SK-N-SH (cell line): ENCODE data around the gene FAM177B. TPM values are rescaled to one million over a fixed set of nuclear protein-coding genes. Genes with fewer than 3 reads are reported as not detected.

Experiments
- CTCF ChIA-PET: fragments of 300-600, 350-600 bp; formaldehyde crosslinking; extraction: SDS; loops from one replicate; lab custom pipeline; 2021; lab: Yijun Ruan, JAX
- POLR2A ChIA-PET: fragments of 350-600 bp; sonication (Branson Sonifier 250); formaldehyde crosslinking; extraction: SDS; loops from one replicate; lab custom pipeline; 2020; ENCODE audit warnings: antibody characterized with exemption, inconsistent platforms; lab: Yijun Ruan, JAX
- DNase-seq: peaks from one replicate; pipeline ENCODE4 v3.0.0; 2012
- H2AFZ ChIP-seq: fragments of 200-600 bp; sonication (generic); 2 replicates; pipeline ENCODE4 v1.8.1; 2016; ENCODE audit warnings: antibody characterized with exemption, mild to moderate bottlenecking, low read depth
- H3F3A ChIP-seq: fragments of 200-600 bp; sonication (generic); replicated peaks from 2 replicates; pipeline ENCODE3; 2016; ENCODE audit warnings: antibody characterized with exemption, mild to moderate bottlenecking; ENCODE audit not compliant: insufficient read depth
- H3K27ac ChIP-seq, 2 experiments: fragments of 200-500 bp in 1 of 2; fragments of 200-600 bp in 1 of 2; sonication (Bioruptor generic) in 1 of 2; sonication (generic), shearing (Covaris generic) in 1 of 2; 2 replicates each; pipeline versions ENCODE4 v1.5.1 to v1.6.1; 2014 to 2016; ENCODE audit warnings: low read depth in 2 of 2, inconsistent platforms in 1 of 2, low read length in 1 of 2, mild to moderate bottlenecking in 1 of 2, mixed read lengths in 1 of 2
- H3K27me3 ChIP-seq: fragments of 200-600 bp; sonication (generic), shearing (Covaris generic); 2 replicates; pipeline ENCODE4 v1.6.1; 2016; ENCODE audit warnings: mixed run types; ENCODE audit not compliant: insufficient read depth
- H3K36me3 ChIP-seq, 2 experiments: fragments of 200-500 bp in 1 of 2; fragments of 200-600 bp in 1 of 2; sonication (Bioruptor generic) in 1 of 2; sonication (generic) in 1 of 2; replicated peaks in 1 of 2; 2 replicates each; pipeline versions ENCODE3 to v1.5.1; 2014 to 2016; ENCODE audit warnings: low read length in 1 of 2, mild to moderate bottlenecking in 1 of 2; ENCODE audit not compliant: insufficient read depth in 2 of 2, control insufficient read depth in 1 of 2
- H3K4me1 ChIP-seq, 2 experiments: fragments of 200-500 bp in 1 of 2; fragments of 200-600 bp in 1 of 2; sonication (Bioruptor generic) in 1 of 2; sonication (generic), shearing (Covaris generic) in 1 of 2; 2 replicates each; pipeline versions ENCODE4 v1.5.1 to v1.6.1; 2014 to 2016; ENCODE audit warnings: low read depth in 1 of 2, low read length in 1 of 2, mixed run types in 1 of 2; ENCODE audit not compliant: insufficient read depth in 2 of 2, control insufficient read depth in 1 of 2
- H3K4me2 ChIP-seq: fragments of 200-600 bp; sonication (generic), shearing (Covaris generic); 2 replicates; pipeline ENCODE4 v1.6.1; 2017; ENCODE audit warnings: mixed run types
- H3K4me3 ChIP-seq, 2 experiments: fragments of 200-500 bp in 1 of 2; fragments of 200-600 bp in 1 of 2; sonication (Bioruptor generic) in 1 of 2; sonication (generic), shearing (Covaris generic) in 1 of 2; 2 replicates each; pipeline versions ENCODE4 v1.5.1 to v1.8.1; 2014 to 2016; ENCODE audit warnings: low read depth in 2 of 2, inconsistent platforms in 1 of 2, low read length in 1 of 2, mild to moderate bottlenecking in 1 of 2, mixed read lengths in 1 of 2, moderate library complexity in 1 of 2
- H3K79me2 ChIP-seq: fragments of 200-600 bp; sonication (generic); 2 replicates; pipeline ENCODE4 v1.8.1; 2017; ENCODE audit warnings: mild to moderate bottlenecking; ENCODE audit not compliant: insufficient read depth
- H3K9ac ChIP-seq: fragments of 200-600 bp; sonication (generic); 2 replicates; pipeline ENCODE4 v1.6.1; 2017; ENCODE audit warnings: mixed run types
- H3K9me2 ChIP-seq: fragments of 200-600 bp; sonication (generic); 2 replicates; pipeline ENCODE4 v1.6.1; 2017; ENCODE audit warnings: mixed run types
- H3K9me3 ChIP-seq: fragments of 200-600 bp; sonication (generic); 2 replicates; pipeline ENCODE4 v1.6.1; 2017; ENCODE audit warnings: mixed run types, mild to moderate bottlenecking, moderate library complexity
- H4K20me1 ChIP-seq: fragments of 200-600 bp; sonication (generic); 2 replicates; pipeline ENCODE4 v1.6.1; 2017; ENCODE audit warnings: mild to moderate bottlenecking, mixed run types; ENCODE audit not compliant: insufficient read depth
- CHD2 ChIP-seq: fragments of 150-350 bp; IDR thresholded peaks from 2 replicates; pipeline ENCODE4 v1.6.1; 2018; ENCODE audit warnings: low read length; ENCODE audit not compliant: partially characterized antibody
- ELF1 ChIP-seq: IDR thresholded peaks from 2 replicates; pipeline ENCODE4 v1.4.0; 2012
- EP300 ChIP-seq, 2 experiments: IDR thresholded peaks; 2 replicates each; pipeline versions ENCODE4 v1.4.0 to v1.6.1; 2012; ENCODE audit warnings: borderline replicate concordance in 1 of 2, low read depth in 1 of 2, low read length in 1 of 2
- EZH2phosphoT487 ChIP-seq: fragments of 200-600 bp; sonication (generic); IDR thresholded peaks from 2 replicates; pipeline ENCODE4 v1.6.1; 2017; ENCODE audit warnings: low read depth, mixed run types, mild to moderate bottlenecking, antibody characterized with exemption, moderate library complexity, borderline replicate concordance
- FOSL2 ChIP-seq: IDR thresholded peaks from 2 replicates; pipeline ENCODE4 v1.4.0; 2012; ENCODE audit warnings: low read depth, mild to moderate bottlenecking, moderate library complexity, borderline replicate concordance
- GABPA ChIP-seq: IDR thresholded peaks from 2 replicates; pipeline ENCODE4 v1.4.0; 2012; ENCODE audit warnings: low read depth, mild to moderate bottlenecking
- JUND ChIP-seq: IDR thresholded peaks from 2 replicates; pipeline ENCODE4 v1.4.0; 2012
- MEF2A ChIP-seq: IDR thresholded peaks from 2 replicates; pipeline ENCODE4 v1.4.0; 2012; ENCODE audit warnings: low read depth, borderline replicate concordance
- MXI1 ChIP-seq: IDR thresholded peaks from 2 replicates; pipeline ENCODE4 v1.6.1; 2012; ENCODE audit warnings: mild to moderate bottlenecking, low read depth, low read length, improper control_type of control experiment
- NFIC ChIP-seq: IDR thresholded peaks from 2 replicates; pipeline ENCODE4 v1.4.0; 2012; ENCODE audit warnings: borderline replicate concordance
- NRF1 ChIP-seq: IDR thresholded peaks from 2 replicates; pipeline ENCODE4 v1.6.1; 2012; ENCODE audit warnings: low read depth, mild to moderate bottlenecking, low read length
- POLR2AphosphoS5 ChIP-seq: IDR thresholded peaks from 2 replicates; pipeline ENCODE4 v1.6.1; 2012; ENCODE audit warnings: low read depth, low read length
- RAD21 ChIP-seq: IDR thresholded peaks from 2 replicates; pipeline ENCODE4 v1.6.1; 2012; ENCODE audit warnings: mild to moderate bottlenecking, low read length
- RCOR1 ChIP-seq: fragments of 150-350 bp; IDR thresholded peaks from 2 replicates; pipeline ENCODE4 v1.6.1; 2017; ENCODE audit warnings: antibody characterized with exemption, low read length
- RXRA ChIP-seq: IDR thresholded peaks from 2 replicates; pipeline ENCODE4 v1.4.0; 2012; ENCODE audit warnings: low read depth, mild to moderate bottlenecking, borderline replicate concordance
- TEAD4 ChIP-seq: IDR thresholded peaks from 2 replicates; pipeline ENCODE4 v1.4.0; 2012; ENCODE audit warnings: mild to moderate bottlenecking, borderline replicate concordance; ENCODE audit not compliant: insufficient read depth
- USF1 ChIP-seq: IDR thresholded peaks from 2 replicates; pipeline ENCODE4 v1.4.0; 2012; ENCODE audit warnings: low read depth, borderline replicate concordance
- USF2 ChIP-seq: fragments of 150-350 bp; IDR thresholded peaks from 2 replicates; pipeline ENCODE4 v1.6.1; 2017; ENCODE audit warnings: antibody characterized with exemption, low read length, low read depth, borderline replicate concordance
- YY1 ChIP-seq: IDR thresholded peaks from 2 replicates; pipeline ENCODE4 v1.4.0; 2012; ENCODE audit warnings: low read depth, mild to moderate bottlenecking
- ZBTB33 ChIP-seq: IDR thresholded peaks from 2 replicates; pipeline ENCODE4 v1.4.0; 2012; ENCODE audit warnings: low read depth, borderline replicate concordance
- WGBS: methylation state at CpG from one replicate; pipeline ENCODE4 v1.1.6; 2017; ENCODE audit warnings: low lambda C conversion rate; 5-methylcytosine and 5-hydroxymethylcytosine counted together
- polyA plus RNA-seq, 3 experiments: library from polyadenylated mRNA; depleted of rRNA; stranded (reverse); fragments of >200 nt; gene quantifications; 2 replicates each; pipeline ENCODE4 v1.2.3, GENCODE V29; 2012
- TF ChIP-seq, protein P1 (sequence below): IDR thresholded peaks from 2 replicates; pipeline ENCODE4 v1.6.1; 2012; ENCODE audit warnings: mild to moderate bottlenecking, low read depth, low read length, moderate library complexity
- TF ChIP-seq, protein P2 (sequence below): fragments of 200-600 bp; sonication (generic); IDR thresholded peaks from 2 replicates; pipeline ENCODE4 v1.6.1; 2017; ENCODE audit warnings: antibody characterized with exemption, mild to moderate bottlenecking, moderate library complexity

Gene FAM177B
- polyA plus RNA-seq, 1 of the 3 experiments (the other 2 are of a cell fraction): not detected

DNA sequence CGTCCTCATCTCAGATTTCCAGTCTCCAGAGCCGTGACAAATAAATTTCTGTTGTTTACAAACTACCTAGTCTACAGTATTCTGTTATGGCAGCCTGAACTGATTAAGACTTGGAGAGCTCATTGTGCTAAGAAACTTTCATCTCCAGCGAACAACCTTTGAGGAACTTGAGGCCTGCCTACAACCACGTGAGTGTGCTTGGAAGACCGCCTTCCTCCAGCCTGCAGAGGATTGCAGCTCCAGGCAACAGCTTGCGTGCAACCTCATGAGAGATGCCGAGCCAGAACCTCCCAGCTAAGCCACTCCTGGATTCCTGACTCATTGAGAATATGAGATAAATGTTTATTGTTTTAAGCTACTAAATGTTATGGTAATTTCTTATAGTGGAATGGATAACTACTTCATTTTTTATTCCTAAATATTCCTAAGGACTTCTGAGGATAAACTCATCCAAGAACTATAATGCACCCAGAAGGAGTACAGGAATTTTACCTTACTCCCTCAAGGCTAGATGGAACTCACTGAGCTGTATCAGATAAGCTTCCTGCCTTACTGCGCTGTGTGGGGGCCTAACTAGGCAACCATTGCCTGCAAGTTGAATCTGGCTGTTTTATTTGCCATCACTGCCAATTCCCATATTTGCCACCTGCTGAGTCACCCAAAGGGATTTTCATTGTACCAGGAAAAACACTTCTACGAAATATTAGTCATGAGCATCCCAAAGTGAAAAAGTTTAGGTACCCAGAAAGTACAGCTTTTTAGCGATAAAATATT lies 17.6 kb downstream of the FAM177B start:
- H3K4me3 ChIP-seq: no peak overlapping the region
- H3K79me2 ChIP-seq: no peaks in the 10 kb centered on the region
- H3F3A ChIP-seq: peaks cover 7% of the 10 kb centered on the region
- 0 out of 2 replicates have a peak overlapping the region, but pooled peaks have one; percentile 0 for H3K4me2 ChIP-seq
- no peak overlapping the region for H3K9ac ChIP-seq
- TF ChIP-seq EP300 (IDR thresholded peaks at IDR 0.05; ENCODE audit: borderline replicate concordance in 1 of 2, low read depth in 1 of 2, low read length in 1 of 2) (no peak), POLR2AphosphoS5 (no peak), NFIC (peak; percentile 46; the same call in 1 of the 2 replicates), ELF1 (no peak), USF1 (no peak), ZBTB33 (no peak), NRF1 (no peak), MEF2A (no peak), RXRA (no peak), EZH2phosphoT487 (no peak), YY1 (no peak), TEAD4 (no peak), USF2 (no peak), GABPA (no peak), MXI1 (no peak), RAD21 (no peak), CHD2 (no peak), RCOR1 (no peak), FOSL2 (peak; percentile 52; the same call in 1 of the 2 replicates), JUND (peak; percentile 22; the same call in 1 of the 2 replicates)
- TF ChIP-seq, protein P1, sequence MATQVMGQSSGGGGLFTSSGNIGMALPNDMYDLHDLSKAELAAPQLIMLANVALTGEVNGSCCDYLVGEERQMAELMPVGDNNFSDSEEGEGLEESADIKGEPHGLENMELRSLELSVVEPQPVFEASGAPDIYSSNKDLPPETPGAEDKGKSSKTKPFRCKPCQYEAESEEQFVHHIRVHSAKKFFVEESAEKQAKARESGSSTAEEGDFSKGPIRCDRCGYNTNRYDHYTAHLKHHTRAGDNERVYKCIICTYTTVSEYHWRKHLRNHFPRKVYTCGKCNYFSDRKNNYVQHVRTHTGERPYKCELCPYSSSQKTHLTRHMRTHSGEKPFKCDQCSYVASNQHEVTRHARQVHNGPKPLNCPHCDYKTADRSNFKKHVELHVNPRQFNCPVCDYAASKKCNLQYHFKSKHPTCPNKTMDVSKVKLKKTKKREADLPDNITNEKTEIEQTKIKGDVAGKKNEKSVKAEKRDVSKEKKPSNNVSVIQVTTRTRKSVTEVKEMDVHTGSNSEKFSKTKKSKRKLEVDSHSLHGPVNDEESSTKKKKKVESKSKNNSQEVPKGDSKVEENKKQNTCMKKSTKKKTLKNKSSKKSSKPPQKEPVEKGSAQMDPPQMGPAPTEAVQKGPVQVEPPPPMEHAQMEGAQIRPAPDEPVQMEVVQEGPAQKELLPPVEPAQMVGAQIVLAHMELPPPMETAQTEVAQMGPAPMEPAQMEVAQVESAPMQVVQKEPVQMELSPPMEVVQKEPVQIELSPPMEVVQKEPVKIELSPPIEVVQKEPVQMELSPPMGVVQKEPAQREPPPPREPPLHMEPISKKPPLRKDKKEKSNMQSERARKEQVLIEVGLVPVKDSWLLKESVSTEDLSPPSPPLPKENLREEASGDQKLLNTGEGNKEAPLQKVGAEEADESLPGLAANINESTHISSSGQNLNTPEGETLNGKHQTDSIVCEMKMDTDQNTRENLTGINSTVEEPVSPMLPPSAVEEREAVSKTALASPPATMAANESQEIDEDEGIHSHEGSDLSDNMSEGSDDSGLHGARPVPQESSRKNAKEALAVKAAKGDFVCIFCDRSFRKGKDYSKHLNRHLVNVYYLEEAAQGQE: no peak
- TF ChIP-seq, protein P2, sequence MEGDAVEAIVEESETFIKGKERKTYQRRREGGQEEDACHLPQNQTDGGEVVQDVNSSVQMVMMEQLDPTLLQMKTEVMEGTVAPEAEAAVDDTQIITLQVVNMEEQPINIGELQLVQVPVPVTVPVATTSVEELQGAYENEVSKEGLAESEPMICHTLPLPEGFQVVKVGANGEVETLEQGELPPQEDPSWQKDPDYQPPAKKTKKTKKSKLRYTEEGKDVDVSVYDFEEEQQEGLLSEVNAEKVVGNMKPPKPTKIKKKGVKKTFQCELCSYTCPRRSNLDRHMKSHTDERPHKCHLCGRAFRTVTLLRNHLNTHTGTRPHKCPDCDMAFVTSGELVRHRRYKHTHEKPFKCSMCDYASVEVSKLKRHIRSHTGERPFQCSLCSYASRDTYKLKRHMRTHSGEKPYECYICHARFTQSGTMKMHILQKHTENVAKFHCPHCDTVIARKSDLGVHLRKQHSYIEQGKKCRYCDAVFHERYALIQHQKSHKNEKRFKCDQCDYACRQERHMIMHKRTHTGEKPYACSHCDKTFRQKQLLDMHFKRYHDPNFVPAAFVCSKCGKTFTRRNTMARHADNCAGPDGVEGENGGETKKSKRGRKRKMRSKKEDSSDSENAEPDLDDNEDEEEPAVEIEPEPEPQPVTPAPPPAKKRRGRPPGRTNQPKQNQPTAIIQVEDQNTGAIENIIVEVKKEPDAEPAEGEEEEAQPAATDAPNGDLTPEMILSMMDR: no peak
- H3K27me3 ChIP-seq: no peaks in the 10 kb centered on the region
- ChIA-PET POLR2A (no interaction called here), CTCF (interaction anchor here (1.1 to 1.3 kb wide), 2 partner anchors 23 to 335 kb away, joined by 5 read pairs; no protein-coding TSS in a partner anchor)
- H3K36me3 ChIP-seq: no peaks in the 10 kb centered on the region
- H3K4me1 ChIP-seq: peaks cover 0 to 3% of the 10 kb centered on the region in 2 experiments; a peak in 1 of 4 replicates
- H2AFZ ChIP-seq: 0 out of 2 replicates have a peak overlapping the region, but pooled peaks have one; percentile 14
- no peaks in the 10 kb centered on the region for H4K20me1 ChIP-seq
- DNase-seq: no peak
- H3K27ac ChIP-seq: peak overlapping the region in 1 of 2 experiments; percentile 15; a peak in 1 of 4 replicates
- WGBS: 66% methylated on average over 10 of the region's 10 CpGs
- H3K9me2 ChIP-seq: no peaks in the 10 kb centered on the region
- no peaks in the 10 kb centered on the region for H3K9me3 ChIP-seq
